PC-3 (cell line): ENCODE measurements around the gene SAA1. TPM values are rescaled to one million over a fixed set of nuclear protein-coding genes. Genes with fewer than 3 reads are reported as not detected.

ENCODE experiments used
- ATAC-seq: fragments of 200-7000 bp; cut with Tn5 transposase; 2 replicates; pipeline ENCODE4 v1.9.1; 2020; ENCODE audit warnings: mild to moderate bottlenecking, moderate library complexity
- BruUV-seq: library from RNA; stranded (reverse); fragments of 400-500 nt; replicated peaks from 2 replicates; lab custom pipeline; 2021; lab: Mats Ljungman, UMichigan
- CTCF ChIA-PET: fragments of 300-600 bp; sonication (Branson Sonifier 250); formaldehyde crosslinking; loops from one replicate; lab custom pipeline; 2022; ENCODE audit warnings: antibody characterized with exemption; lab: Charles Lee
- POLR2A ChIA-PET: fragments of 300-600 bp; sonication (Branson Sonifier 250); formaldehyde crosslinking; loops from one replicate; lab custom pipeline; 2022; ENCODE audit warnings: antibody characterized with exemption; ENCODE audit not compliant: unreplicated experiment; lab: Charles Lee
- DNase-seq: peaks from one replicate; pipeline ENCODE4 v3.0.0-alpha.2; 2015
- H2AFZ ChIP-seq: fragments of 300-600 bp; sonication (generic); 2 replicates; pipeline ENCODE4 v1.6.0; 2016; ENCODE audit warnings: antibody characterized with exemption, low read length
- H3F3A ChIP-seq: fragments of 300-600 bp; sonication (generic); one replicate; pipeline ENCODE4 v1.6.0; 2017; ENCODE audit warnings: antibody characterized with exemption, low read length, control low read depth, mild to moderate bottlenecking; ENCODE audit not compliant: unreplicated experiment
- H3K27ac ChIP-seq: fragments of 300-600 bp; sonication (generic); 2 replicates; pipeline ENCODE4 v1.5.1; 2016; ENCODE audit warnings: mild to moderate bottlenecking, low read length
- H3K27me3 ChIP-seq: fragments of 300-600 bp; sonication (generic); 2 replicates; pipeline ENCODE4 v1.6.1; 2016; ENCODE audit warnings: low read length, mixed read lengths
- H3K36me3 ChIP-seq: fragments of 300-600 bp; sonication (generic); 2 replicates; pipeline ENCODE4 v1.6.1; 2016; ENCODE audit warnings: low read depth, mixed run types, low read length, mixed read lengths
- H3K4me1 ChIP-seq: fragments of 300-600 bp; sonication (generic); 2 replicates; pipeline ENCODE4 v1.5.1; 2016; ENCODE audit warnings: low read length; ENCODE audit not compliant: insufficient read depth
- H3K4me2 ChIP-seq: fragments of 300-600 bp; sonication (generic); 2 replicates; pipeline ENCODE4 v1.6.0; 2016; ENCODE audit warnings: low read length
- H3K4me3 ChIP-seq: fragments of 300-600 bp; sonication (generic); 2 replicates; pipeline ENCODE4 v1.5.1; 2016; ENCODE audit warnings: mild to moderate bottlenecking, low read length, mixed read lengths
- H3K79me2 ChIP-seq: fragments of 300-600 bp; sonication (generic); 2 replicates; pipeline ENCODE4 v1.6.1; 2017; ENCODE audit warnings: low read length, mixed read lengths
- H3K9ac ChIP-seq: fragments of 300-600 bp; sonication (generic); 2 replicates; pipeline ENCODE4 v1.6.0; 2016; ENCODE audit warnings: mild to moderate bottlenecking, low read length
- H3K9me2 ChIP-seq: fragments of 300-600 bp; sonication (generic); replicated peaks from 2 replicates; pipeline ENCODE4 v1.6.1; 2016; ENCODE audit warnings: mixed run types, low read length, mixed read lengths
- H3K9me3 ChIP-seq: fragments of 300-600 bp; sonication (generic); 2 replicates; pipeline ENCODE4 v1.6.1; 2016; ENCODE audit warnings: low read length, mixed read lengths
- H4K20me1 ChIP-seq: fragments of 300-600 bp; sonication (generic); 2 replicates; pipeline ENCODE4 v1.6.1; 2016; ENCODE audit warnings: low read length, mixed read lengths
- EZH2 ChIP-seq: fragments of 300-600 bp; sonication (generic); IDR thresholded peaks from one replicate; pipeline ENCODE4 v1.6.1; 2017; ENCODE audit warnings: antibody characterized with exemption, mild to moderate bottlenecking, low read length; ENCODE audit not compliant: unreplicated experiment
- EZH2phosphoT487 ChIP-seq: fragments of 300-600 bp; sonication (generic); IDR thresholded peaks from 2 replicates; pipeline ENCODE4 v1.6.1; 2018; ENCODE audit warnings: mild to moderate bottlenecking, antibody characterized with exemption, low read length, borderline replicate concordance
- intact Hi-C: fragments of 100-400 bp; cut with micrococcal nuclease; formaldehyde crosslinking; loops from 2 replicates; pipeline ENCODE4 v1.9.0; 2023
- total RNA-seq: library from RNA; depleted of rRNA; stranded (reverse); fragments of >200 nt; gene quantifications from 2 replicates; pipeline ENCODE4 v1.2.3, GENCODE V29; 2014
- TF ChIP-seq, protein P1 (sequence below): fragments of 300-600 bp; sonication (generic); conservative IDR thresholded peaks from 2 replicates; pipeline ENCODE4 v1.5.1; 2017; ENCODE audit warnings: antibody characterized with exemption, low read depth, mild to moderate bottlenecking, low read length

The SAA1 gene
- total RNA-seq, 1 experiment from 2014 or later, result not detected

DNA sequence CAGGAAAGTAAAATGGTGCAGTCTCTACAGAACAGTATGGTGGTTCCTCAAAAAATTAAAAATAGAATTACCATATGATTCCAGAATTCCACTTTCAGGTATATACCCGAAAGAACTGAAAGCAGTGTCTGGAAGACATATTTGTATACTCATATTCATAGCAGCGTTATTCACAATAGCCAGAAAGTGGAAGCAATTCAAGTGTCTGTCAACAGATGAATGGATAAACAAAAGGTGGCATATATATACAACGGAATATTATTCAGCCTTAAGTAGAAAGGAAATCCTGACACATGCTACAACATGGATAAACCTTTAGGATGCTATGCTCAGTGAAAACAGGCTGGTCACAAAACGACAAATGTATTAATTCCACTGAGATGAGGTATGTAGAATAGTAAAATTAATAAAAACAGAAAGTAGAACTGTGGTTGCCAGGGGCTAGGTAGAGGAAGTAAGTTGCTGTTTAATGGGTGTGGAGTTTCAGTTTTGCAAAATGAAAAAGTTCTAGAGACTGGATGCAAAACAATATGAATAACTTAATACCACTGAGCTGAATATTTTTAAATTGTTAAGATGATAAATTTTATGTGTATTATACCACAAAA, 14.5 kb downstream of the SAA1 start:
- Histone ChIP-seq H3K4me1 (no peaks in the 10 kb centered on the region), H2AFZ (no peak overlapping the region), H3K36me3 (peaks cover 10% of the 10 kb centered on the region; the same call in 1 of the 2 replicates), H3F3A (no peaks in the 10 kb centered on the region), H3K9me2 (no peaks in the 10 kb centered on the region), H3K4me3 (no peak overlapping the region), H3K27me3 (no peaks in the 10 kb centered on the region), H3K4me2 (no peak overlapping the region), H3K27ac (no peak overlapping the region), H4K20me1 (no peaks in the 10 kb centered on the region), H3K9me3 (no peaks in the 10 kb centered on the region), H3K79me2 (no peaks in the 10 kb centered on the region), H3K9ac (no peak overlapping the region)
- intact Hi-C loops, result no loop called here
- no TSS peak for BruUV-seq
- POLR2A ChIA-PET, result no interaction called here
- no peak for DNase-seq
- no peak for ATAC-seq
- TF ChIP-seq, protein P1, sequence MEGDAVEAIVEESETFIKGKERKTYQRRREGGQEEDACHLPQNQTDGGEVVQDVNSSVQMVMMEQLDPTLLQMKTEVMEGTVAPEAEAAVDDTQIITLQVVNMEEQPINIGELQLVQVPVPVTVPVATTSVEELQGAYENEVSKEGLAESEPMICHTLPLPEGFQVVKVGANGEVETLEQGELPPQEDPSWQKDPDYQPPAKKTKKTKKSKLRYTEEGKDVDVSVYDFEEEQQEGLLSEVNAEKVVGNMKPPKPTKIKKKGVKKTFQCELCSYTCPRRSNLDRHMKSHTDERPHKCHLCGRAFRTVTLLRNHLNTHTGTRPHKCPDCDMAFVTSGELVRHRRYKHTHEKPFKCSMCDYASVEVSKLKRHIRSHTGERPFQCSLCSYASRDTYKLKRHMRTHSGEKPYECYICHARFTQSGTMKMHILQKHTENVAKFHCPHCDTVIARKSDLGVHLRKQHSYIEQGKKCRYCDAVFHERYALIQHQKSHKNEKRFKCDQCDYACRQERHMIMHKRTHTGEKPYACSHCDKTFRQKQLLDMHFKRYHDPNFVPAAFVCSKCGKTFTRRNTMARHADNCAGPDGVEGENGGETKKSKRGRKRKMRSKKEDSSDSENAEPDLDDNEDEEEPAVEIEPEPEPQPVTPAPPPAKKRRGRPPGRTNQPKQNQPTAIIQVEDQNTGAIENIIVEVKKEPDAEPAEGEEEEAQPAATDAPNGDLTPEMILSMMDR, result no peak
- no peak for TF ChIP-seq EZH2phosphoT487
- no peak for TF ChIP-seq EZH2
- CTCF ChIA-PET, result no interaction called here

DNA sequence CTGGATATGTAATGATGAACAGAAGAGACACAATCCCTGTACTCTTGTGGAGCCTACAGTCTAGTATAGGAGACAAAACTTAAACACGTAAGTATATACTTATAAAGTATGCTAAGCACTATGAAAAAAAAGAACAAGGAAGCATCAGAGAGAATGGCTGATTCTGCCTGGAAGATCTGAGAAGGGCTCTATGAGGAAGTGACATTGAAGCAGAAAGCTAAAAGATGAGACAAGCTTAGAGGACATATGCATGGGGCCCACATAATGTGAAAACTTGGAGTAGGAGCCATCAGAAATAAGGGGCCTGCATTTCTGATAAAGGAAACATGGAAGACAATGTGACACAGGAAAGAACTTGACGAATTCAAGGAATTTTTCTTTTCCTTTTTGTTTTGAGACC, 16.6 kb downstream of the SAA1 start:
- H3K9ac ChIP-seq, result no peak overlapping the region
- H3K4me1 ChIP-seq, result no peaks in the 10 kb centered on the region
- H2AFZ ChIP-seq, result no peak overlapping the region
- no peak overlapping the region for H3K4me2 ChIP-seq
- H3K9me3 ChIP-seq, result no peaks in the 10 kb centered on the region
- DNase-seq (no peak), ATAC-seq (no peak)
- no peak for TF ChIP-seq EZH2
- TF ChIP-seq EZH2phosphoT487, result no peak
- TF ChIP-seq, protein P1, result no peak
- peaks cover 10% of the 10 kb centered on the region; the same call in 1 of the 2 replicates for H3K36me3 ChIP-seq
- ChIA-PET POLR2A (no interaction called here), CTCF (no interaction called here)
- no peaks in the 10 kb centered on the region for H3K27me3 ChIP-seq
- H4K20me1 ChIP-seq, result no peaks in the 10 kb centered on the region
- H3K79me2 ChIP-seq, result no peaks in the 10 kb centered on the region
- no peaks in the 10 kb centered on the region for H3F3A ChIP-seq
- BruUV-seq, result no TSS peak
- no peak overlapping the region for H3K4me3 ChIP-seq
- intact Hi-C loops, result no loop called here
- H3K9me2 ChIP-seq, result no peaks in the 10 kb centered on the region
- no peak overlapping the region for H3K27ac ChIP-seq

DNA sequence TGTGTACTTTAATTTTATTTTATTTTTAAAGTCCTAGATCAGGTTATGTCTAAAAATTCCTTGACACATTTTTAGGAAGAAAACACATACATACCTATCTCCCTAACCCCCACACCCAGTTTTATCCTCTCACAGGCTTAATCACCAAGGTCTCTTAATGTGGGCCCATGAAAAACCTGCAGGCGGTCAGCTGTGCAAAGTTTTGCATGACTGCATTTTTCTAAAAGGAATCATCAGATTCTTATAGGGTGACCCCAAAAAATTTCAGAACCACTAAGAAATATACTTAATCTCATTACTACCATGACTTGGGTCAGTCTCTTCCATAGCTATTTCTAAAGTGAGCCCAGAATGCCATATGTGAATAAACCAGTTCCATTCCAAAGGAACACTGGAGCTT, 19.8 kb downstream of the SAA1 start:
- Histone ChIP-seq H3K79me2 (no peaks in the 10 kb centered on the region), H4K20me1 (no peaks in the 10 kb centered on the region), H3K4me3 (no peak overlapping the region), H3K36me3 (peaks cover 3% of the 10 kb centered on the region; the same call in 1 of the 2 replicates), H3K27me3 (no peaks in the 10 kb centered on the region), H3K4me2 (no peak overlapping the region), H3K9me3 (no peaks in the 10 kb centered on the region), H3K4me1 (no peaks in the 10 kb centered on the region), H2AFZ (no peak overlapping the region), H3K9ac (no peak overlapping the region), H3K9me2 (no peaks in the 10 kb centered on the region), H3F3A (no peaks in the 10 kb centered on the region), H3K27ac (no peak overlapping the region)
- intact Hi-C loops, result no loop called here
- ATAC-seq (no peak), DNase-seq (no peak)
- TF ChIP-seq EZH2, result no peak
- no peak for TF ChIP-seq EZH2phosphoT487
- TF ChIP-seq, protein P1, result no peak
- CTCF ChIA-PET, result no interaction called here
- POLR2A ChIA-PET, result no interaction called here
- BruUV-seq, result no TSS peak
